GDM1 (cell line): ENCODE data around the gene MAML2.
A peak's percentile ranks its signal among the peaks of the same experiment; 100 is the strongest.

Source experiments
- DNase-seq: peaks from one replicate; lab custom pipeline; 2025; lab: John Stamatoyannopoulos, UW

MAML2 gene

DNA sequence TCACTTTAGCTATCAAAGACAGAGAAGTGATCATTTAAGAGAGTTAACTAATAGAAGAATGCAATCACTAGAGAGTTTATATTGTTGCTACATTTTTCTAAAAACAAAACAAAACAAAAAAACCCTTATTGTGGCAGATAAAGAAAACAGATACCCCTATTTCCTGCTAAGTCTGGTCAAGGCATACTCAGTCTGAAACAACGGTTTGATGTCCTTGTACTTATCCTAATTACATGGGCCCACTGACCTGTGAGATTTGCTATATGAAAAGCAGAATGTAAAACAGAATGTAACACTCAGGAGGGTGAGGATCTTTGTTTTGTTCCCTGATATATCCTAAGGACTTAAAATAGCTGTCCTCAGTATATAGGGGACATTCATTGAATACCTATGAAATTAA, 24.6 kb downstream of the MAML2 start:
- no peak for DNase-seq

DNA sequence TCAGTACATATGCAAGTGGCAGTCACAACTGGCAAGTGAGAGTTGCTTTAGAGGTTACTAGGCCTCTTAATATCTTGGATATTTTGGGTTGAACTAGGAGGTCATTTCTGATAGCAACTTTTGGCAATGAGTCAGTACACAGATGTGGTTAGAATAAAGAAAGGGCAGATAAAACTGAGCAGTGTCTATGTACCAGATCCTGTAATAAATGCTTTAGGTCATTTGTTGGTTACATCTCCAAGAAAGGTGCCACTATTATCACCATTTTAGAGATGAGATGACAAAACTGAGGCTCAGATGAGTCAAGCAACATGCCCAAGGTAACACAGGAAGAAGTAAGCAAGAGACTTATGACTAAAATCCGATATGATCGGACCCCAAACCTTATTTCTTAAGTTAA, 25.0 kb downstream of the MAML2 start:
- DNase-seq, result no peak

DNA sequence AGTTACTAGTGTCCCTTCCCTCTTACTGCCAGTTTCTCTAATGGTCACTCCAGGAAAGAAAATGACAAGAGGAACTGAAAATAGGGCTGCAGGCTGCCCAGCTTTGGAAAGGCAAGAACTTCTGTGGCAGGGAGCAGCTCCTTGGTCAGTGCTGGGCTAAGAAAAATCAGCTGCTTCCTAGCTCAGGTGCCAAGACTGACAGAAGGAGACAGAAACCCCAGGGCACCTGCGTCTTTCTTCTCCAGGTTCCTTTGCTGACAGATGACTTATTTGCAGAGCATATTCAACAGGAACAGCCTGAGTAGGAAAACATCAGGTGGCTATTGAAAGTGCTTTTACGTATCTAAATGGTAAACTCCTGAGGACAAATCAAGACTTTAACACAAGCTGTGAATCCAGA, 25.4 kb downstream of the MAML2 start:
- no peak for DNase-seq

DNA sequence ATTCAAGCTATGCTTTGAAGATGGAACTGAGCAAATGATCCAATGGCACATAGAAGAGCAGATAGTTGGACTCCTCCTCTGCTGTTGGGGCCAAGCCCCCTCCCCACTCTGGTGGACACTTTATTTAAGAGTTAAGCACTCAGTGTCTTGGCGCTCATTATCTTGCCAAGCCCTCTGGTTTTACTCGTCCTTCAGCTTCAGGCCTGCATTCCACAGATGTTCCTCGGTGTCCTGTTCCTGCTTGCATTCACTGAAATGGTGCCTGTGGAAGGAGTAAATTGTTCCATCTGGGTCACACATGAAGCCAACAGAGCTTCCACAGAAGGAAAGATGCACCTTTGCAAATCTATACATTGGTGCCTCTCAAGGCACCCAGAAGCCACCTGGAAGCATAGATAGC, 26.1 kb downstream of the MAML2 start:
- no peak for DNase-seq

DNA sequence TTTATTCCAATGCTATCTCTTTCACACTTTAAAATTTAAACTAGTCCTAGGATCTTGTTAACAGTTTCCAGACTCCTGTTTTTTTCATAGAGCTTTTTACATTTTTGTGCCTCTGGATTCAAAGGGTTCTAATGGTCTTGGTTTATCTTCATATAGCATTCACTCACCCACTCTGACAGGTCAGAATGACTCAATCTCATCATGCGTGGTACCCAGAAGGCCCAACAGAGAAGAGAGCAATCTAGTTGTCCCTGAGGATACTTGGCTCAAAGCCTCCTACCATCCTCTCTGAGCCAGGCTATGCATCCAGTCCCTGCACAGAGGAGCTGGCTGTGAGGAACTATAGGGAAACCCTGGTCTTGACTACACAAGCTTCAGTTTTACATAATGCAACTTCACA, 27.5 kb downstream of the MAML2 start:
- no peak for DNase-seq

DNA sequence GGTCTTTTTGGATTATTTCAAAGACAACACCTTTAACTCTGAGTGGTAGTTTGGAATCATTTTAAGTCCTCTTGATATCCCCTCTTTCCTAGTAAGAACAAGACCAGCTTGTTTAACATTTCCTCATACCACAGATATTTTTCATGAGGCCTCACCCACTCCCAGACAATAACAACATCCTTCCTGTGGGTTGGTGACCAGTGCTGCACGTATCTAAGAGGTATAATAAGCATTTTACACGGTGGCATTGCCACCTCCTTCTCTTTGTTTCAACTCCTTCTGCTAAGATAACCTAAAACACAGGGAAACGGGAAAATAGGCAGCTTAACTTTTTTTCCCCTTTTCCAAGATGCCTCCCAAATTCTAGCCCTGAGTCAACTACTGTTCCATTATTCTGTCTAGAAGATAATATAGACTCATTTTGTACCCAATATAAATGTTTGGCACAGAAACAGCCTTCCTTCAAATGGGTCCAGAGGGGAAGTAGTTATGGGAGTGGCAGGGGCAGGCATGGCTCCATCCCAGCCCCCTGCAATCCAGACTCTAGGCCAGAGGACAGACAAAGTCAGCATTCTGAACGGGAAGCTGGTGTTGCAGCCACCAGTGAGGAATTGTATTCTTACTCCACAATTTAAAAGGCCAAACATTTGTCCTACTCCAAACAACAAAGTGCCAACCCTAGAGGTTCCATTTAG, 28.5 kb downstream of the MAML2 start:
- peak; percentile 16 for DNase-seq

DNA sequence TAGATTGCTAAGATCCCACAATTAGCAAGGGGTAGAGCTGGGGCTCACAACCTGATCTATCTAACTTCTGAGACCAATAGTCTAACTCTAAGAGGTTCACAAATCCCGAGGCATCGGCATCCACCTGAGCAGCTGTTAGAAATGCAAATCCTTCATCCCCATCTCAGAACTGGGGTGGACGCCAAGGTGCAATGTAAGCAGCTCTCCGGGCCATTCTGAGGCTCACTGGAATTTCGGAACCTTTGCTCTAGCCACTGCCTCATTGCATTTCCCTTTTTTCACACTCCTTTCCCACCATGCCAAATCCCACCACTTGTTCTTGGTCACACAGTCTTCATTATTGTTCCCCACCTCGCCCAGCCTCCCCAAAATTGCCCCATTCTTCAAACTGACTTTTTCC, 29.8 kb downstream of the MAML2 start:
- no peak for DNase-seq

DNA sequence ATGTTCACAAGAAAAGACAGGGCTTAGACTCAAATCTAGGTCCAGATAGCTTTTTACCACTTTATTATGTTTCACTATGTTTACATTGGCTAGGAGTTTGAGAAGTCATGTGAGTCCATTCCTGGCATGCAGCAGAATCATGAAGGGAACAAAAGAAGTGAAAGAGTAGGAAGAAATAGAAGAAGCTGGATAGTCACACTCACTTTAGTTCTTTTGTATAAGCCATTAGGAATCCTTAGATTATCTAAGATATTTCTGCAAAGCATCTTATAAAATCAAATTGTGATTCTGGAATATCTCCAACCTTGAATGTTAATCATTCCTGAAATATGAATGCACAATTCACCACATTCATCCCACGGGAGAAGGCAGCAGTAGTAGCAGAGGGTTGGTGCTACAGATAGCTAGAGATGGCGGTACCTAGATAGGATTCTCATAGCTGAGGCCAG, 31.9 kb downstream of the MAML2 start:
- no peak for DNase-seq

DNA sequence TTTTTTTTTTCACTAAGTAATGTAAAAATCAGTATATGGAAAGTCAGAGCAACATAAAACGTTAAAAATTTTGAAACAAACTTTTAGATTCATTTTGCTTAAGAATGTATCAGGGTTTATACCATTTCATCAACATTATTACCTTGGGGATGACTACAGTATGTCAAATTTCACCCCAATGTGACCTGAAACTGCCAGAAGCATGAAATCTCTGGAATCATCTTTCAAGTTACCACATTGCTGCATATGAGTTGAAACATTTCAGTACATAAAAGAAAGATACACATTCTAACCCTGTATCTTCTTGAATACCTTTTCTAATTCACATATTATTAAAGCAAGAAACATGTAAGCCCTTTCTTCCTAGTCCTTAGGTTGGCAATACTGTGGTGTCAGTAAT, 32.8 kb downstream of the MAML2 start:
- DNase-seq, result no peak

DNA sequence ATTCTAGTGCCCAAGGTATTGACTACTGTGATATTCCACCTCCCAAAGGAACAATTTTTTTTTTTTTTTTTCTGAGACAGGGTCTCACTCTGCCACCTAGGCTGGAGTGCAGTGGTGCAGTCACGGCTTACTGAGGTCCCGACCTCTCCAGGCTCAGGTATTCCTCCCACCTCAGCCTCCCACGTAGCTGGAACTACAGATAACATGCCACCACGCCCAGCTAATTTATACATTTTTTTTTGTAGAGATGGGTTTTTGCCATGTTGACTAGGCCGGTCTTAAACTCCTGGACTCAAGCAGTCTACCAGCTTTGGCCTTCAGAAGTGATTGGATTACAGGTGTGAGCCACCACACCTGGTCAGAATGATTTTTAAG, 33.4 kb downstream of the MAML2 start:
- no peak for DNase-seq

DNA sequence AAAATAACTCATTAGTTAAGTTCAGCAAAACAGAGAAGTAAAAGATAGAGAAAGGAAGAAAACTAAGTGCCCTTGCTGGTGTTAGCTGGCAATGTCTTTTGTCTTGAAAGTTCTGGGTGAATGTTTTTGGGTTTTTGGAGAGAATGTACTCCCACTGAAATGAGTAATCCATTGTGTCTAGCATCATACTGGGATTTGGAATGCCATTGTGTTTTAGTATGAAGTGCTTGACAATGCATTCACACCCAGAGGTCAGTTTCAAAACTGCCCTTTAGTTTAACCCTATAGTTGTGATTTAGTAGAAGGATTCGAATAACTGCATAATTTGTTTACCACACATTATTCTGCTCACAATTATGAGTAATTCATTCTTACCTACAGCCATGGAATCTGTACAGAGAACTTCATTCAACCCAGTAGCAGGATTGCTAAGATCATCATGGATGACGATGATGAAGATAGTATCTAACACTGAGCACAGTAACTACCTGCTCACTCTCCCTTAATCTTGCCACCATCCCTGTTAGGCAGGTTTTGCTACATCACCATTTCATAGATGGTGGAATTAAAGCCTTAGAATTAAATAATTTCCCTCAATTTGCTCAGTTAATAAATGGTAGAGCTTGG, 33.9 kb downstream of the MAML2 start:
- DNase-seq, result no peak

DNA sequence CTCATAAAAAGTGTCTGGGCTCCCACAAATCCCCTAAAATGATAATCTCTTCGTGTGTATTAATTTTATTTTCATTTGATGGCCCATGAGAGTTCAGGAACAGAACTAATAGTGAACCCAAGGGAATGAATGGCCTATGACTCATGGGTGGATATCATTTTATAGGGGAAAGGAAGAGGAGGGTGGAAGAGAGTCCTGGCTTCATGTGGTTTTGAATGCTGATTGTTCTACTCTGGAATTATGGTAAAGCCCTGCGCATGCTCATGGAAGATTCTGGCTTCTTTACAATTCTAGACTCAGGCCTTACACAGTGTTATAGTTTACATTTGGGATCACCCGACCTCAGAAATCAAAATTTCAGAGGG, 35.2 kb downstream of the MAML2 start:
- DNase-seq, result no peak

DNA sequence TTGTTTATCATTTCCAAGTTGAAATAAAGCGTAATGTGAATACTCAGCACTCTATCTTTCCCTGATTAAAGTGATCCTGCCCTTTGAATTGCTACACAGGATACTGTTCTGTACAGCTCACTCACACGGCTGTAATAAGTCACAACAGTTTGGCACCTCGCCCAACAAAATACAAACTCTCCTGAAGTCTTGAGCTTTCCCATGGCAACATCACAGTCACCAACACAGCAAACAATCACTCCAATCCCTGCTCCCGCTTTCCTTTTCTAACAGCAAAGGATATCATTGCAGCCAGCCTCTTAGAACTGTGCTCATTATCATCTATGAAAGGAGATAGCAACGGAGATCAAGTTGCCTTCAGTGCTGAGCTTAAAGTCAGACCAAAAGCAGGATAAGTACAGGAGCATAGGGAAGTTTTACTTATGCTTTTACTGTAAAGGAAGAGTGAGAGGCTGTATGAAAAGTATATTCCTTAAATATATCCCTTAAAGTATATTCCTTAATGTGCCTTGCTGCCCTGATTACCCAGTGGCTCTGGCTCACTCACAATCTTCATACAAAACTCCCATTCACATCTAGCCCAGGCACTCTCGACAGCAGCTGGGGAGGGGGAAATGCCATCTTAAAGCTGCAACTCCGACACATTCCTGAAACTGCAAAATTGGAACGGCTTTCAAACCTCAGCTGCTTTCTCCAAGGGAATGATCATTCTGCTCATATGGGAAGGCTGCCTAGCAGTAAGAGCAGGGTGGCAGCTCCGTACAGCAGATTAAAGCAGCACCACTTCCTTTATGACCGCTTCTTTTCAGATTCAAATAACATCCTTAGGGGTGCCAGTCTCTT, 35.8 kb downstream of the MAML2 start:
- DNase-seq, result no peak

DNA sequence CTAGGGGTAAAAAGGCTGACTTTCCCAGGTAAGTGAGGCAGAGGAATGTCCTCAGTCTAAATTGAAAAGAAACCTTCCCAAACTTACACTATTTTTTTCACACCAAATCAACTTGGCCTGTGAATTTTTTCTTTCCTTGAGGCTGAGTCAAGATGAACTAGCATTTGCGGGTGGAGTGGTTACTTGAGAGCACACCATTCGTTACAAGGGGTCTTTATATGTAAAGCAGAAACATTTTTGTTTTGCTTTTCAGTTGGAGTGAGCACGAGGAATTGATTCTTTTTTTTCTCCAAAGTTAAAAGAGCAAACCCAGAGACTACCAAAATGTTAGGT, 36.4 kb downstream of the MAML2 start:
- DNase-seq, result no peak

DNA sequence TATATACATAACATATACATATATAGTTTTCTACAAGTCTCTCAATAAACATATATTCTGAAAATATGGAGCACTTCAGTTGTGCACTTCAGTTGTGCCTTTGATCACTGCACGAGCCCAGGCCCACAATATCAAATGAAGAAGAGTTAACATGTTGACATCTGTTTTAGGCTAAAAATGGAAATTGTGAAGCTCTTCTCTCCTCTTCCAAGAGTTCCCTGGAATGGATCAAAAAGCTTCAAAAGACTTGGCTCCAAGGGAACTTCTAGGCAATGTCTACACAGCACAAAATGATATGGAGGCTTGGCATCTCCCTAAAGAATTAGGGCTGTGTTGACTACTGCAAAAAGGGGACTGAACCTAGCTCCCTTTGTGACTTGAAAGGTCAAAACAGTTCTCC, 36.9 kb downstream of the MAML2 start:
- no peak for DNase-seq

DNA sequence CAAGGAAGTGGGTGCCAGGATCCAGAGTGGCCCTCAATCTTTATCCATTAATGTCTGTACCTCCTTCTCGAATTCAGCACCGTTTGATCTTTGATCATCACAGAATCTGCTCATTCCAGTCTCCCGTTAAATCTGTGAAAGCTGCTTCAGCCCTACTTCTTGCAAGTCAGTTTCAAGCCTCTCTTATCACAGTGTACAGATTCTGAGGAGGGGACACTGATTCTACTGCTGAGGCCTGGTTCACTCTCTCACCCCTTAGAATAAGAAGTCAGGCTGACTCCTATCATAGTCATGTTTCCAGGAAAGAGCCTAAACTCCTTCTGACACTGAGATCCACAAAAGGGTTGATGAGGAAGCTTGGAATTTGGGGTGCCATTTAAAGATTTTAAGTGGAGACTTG, 39.0 kb downstream of the MAML2 start:
- DNase-seq, result no peak

DNA sequence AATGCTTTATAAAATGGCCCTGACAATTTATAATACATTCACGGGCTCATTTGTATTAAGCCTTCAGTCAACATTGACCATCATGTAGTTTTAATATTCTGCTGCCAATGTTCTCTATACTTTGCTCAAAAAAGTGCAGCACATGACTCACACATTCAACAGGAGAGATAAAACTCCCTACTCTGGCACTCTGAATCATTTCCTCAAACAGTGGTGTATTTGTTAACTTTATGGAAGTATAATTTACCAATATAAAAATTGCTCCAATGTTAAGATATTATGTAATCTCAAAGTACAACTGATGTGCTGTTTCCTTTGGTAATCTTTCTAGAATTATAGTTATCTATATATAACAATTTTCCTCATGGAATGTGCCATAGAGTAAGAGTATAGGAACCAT, 39.9 kb downstream of the MAML2 start:
- DNase-seq, result no peak

DNA sequence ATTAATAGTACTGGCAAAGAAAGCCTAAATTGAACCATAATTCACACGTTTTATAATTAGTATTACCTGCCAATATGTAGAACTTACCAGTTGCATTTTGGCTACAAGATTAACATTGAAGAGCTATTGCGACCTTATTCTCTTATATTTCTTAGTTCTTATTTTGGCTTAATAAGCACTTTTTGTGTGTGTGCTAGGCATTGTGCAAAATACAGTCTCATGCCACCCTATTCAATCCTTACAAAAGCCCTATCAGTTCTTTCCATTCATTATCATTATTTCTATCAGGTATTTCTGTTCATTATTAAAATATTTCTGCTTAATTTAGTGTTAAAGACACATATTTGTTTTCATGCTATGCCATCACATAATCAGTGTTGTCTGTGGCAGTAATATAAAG, 41.2 kb downstream of the MAML2 start:
- DNase-seq, result no peak

DNA sequence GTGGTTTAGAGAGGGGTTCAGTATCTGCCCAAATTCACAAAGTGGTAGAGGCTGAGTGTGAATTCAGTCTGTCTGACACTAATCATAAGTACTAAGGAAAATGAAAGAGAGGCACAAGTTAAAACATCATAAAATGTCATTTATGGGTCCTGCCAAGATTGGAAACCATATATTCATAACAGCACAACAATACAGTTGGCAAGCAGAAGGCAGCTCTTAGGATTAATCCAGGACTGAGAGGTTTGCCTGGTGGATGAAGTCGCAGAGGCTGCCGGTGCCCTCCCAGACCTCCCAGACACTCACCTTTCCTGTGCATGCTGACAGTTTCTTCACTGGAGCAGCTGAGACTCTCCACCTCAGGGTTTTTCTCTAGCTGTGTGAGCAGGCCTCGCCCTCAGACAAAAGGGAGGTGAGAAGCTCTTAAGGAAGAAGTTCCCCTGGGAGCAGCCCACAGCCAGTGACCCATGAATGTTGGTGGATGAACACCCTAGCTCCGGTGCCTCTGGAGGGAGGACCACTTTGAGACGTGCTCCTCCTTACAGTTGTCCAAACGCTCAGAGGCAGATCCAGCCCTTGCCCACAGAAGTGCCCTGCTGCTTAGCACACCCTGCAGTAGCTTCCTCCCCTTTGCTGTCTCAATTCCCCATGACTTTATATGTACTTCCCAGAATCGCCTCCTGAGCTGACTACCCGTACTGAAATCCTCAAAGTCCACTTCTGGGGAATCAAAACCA, 43.7 kb downstream of the MAML2 start:
- DNase-seq, result no peak

DNA sequence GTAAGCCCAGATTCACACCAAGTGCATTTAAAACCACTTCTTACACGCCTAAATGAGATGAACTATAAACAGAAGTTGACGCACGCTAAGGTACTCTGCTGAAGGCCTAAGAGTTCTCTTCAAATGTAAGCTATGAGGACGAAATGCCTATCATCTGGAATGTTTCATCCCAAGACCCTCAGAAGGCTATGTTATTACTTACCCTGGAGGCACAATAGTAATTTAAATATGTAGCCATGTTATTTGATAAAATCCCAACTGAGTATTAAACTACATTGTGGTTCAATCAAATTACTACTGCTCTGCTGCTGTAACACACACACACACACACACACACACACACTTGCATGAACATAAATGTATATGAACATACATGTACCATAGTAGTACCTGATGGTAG, 47.6 kb downstream of the MAML2 start:
- no peak for DNase-seq

DNA sequence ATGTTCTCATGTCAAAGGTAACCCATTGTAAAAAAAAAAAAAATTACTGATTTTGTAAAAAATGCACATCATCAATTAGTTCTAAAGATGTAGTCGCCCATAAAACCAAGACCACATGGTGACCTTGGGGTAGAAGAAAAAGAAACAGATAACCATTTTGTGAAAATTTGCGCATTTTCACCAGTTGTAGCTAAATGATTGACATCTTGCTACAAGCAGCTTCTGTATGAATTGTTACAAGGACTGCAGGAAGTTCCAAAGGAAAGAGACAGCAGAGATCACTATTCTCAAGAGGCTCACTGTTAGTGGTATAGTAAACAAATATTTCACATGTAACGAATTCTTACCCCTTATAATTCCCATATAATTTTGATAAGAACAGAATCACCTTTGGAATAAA, 48.7 kb downstream of the MAML2 start:
- no peak for DNase-seq

DNA sequence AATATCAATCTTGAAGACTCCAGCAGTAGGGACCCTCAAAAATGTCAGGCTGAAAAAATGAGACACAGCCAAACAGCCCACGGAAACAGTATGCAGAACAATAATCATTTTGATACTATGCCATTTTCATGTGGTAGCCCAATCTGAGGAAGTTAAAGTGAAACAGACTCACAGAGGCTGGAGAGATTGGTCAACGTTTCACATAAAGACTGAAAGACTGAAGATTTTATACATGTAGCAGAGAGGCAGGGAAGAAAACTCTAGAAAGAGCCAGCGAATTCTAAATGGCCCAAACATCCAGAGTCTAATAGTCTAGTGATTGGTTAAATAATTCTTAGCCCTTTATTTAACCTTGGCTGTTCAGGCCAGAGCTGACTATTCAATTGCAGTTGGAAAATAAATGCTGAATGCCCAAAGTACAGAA, 49.4 kb downstream of the MAML2 start:
- no peak for DNase-seq

DNA sequence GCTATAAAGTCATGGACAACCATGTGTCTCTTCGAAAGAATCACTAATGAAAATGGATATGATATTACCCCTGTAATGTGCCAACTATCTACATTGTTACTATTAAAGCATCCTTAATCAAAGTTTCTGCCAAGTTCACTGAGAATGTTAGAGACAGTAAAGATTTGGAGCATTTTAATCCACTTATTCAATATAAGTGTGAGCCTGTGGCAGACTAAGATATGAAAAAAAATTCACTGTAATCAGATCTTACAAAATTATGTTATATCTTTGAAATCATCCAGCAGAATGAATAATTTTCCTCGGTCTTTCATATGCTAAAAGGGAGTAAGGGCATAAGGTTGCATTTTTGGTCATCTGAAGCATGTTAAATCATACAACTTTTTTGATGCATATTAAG, 49.9 kb downstream of the MAML2 start:
- DNase-seq, result no peak
